ENCODE data around the gene ZNF764. TPM values are rescaled to one million over a fixed set of nuclear protein-coding genes. Genes with fewer than 3 reads are reported as not detected.
A peak's percentile ranks its signal among the peaks of the same experiment; 100 is the strongest.
"Not testable (repeated sequence)": the region's sequence is repeated elsewhere in the genome, so short reads cannot be mapped to it uniquely, and the experiment has no call there.

Gene ZNF764
- total RNA-seq, 4 donors from 2014 or later, result 8.3 to 12.0 (median 10.3) TPM

GRCh38 chr16:30539000-30539964 is 18.9 kb downstream of the ZNF764 start:
- intact Hi-C loops (cut with DNase I; ENCODE audit: low total_unique reads), result no loop called here
- TF ChIP-seq, protein P1, sequence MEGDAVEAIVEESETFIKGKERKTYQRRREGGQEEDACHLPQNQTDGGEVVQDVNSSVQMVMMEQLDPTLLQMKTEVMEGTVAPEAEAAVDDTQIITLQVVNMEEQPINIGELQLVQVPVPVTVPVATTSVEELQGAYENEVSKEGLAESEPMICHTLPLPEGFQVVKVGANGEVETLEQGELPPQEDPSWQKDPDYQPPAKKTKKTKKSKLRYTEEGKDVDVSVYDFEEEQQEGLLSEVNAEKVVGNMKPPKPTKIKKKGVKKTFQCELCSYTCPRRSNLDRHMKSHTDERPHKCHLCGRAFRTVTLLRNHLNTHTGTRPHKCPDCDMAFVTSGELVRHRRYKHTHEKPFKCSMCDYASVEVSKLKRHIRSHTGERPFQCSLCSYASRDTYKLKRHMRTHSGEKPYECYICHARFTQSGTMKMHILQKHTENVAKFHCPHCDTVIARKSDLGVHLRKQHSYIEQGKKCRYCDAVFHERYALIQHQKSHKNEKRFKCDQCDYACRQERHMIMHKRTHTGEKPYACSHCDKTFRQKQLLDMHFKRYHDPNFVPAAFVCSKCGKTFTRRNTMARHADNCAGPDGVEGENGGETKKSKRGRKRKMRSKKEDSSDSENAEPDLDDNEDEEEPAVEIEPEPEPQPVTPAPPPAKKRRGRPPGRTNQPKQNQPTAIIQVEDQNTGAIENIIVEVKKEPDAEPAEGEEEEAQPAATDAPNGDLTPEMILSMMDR (IDR thresholded peaks at IDR 0.05), result no peak
- TF ChIP-seq POLR2A (IDR thresholded peaks at IDR 0.05), result no peak
- DNase-seq (ENCODE audit: low spot score in 2 of 2), result no peak
- H3K4me3 ChIP-seq (ENCODE audit: low read depth, poor library complexity, severe bottlenecking), result no peak overlapping the region
- 86 to 88% methylated on average over 8 of the region's 8 CpGs for WGBS, 2 donors

- 91 to 92% methylated on average over 13 of the region's 13 CpGs for WGBS, 2 donors
- DNase-seq (ENCODE audit: low spot score in 2 of 2); H3K4me3 ChIP-seq (ENCODE audit: low read depth, poor library complexity, severe bottlenecking); intact Hi-C loops (cut with DNase I; ENCODE audit: low total_unique reads): not testable (repeated sequence)
These were observed 21.7 kb downstream of the ZNF764 start for GRCh38 chr16:30536391-30537024.

- WGBS, 2 donors, result 24 to 25% methylated on average over 12 of the region's 12 CpGs
- TF ChIP-seq, protein P1 (IDR thresholded peaks at IDR 0.05), result no peak
- no peak for TF ChIP-seq POLR2A (IDR thresholded peaks at IDR 0.05)
- intact Hi-C loops (cut with DNase I; ENCODE audit: low total_unique reads), result no loop called here
- H3K4me3 ChIP-seq (ENCODE audit: low read depth, poor library complexity, severe bottlenecking), result no peak overlapping the region
- DNase-seq (ENCODE audit: low spot score in 2 of 2), result peak; percentile 73 to 95
These were observed 22.4 kb downstream of the ZNF764 start for GRCh38 chr16:30535777-30536190.

DNA sequence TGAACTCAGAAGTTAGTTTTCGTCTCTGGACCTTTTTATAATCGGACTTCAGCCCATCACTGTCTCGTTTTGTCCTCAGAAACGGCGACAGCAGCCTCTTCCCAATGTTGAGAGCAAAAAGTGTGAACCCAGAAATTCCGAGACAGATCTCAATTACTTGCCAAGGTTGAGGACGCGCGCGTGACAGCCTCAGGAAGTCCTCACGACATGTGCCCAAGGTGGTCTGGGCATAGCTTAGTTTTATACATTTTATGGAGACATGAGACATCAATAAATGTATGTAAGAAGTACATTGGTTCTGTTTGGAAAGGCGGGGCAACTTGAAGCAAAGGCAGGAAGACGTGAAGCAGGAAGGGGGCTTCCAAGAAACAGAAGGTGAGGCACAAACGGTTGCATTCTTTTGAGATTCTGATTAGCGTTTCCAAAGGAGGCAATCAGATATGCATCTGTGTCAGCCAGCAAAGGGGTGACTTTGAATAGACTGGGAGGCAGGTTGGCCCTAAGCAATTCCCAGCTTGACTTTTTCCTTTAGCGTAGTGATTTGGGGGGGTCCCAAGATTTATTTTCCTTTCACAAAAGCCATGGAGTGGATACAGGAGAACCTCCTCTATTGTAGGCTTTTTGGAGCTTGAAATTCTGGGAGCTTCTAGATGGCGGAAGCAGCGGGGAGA is 22.9 kb downstream of the ZNF764 start:
- peak overlapping the region; percentile 56 for H3K4me3 ChIP-seq (ENCODE audit: low read depth, poor library complexity, severe bottlenecking)
- no peak for DNase-seq (ENCODE audit: low spot score in 2 of 2)
- 2% methylated on average over 18 of the region's 18 CpGs for WGBS, 2 donors
- intact Hi-C loops (cut with DNase I; ENCODE audit: low total_unique reads), result no loop called here
- TF ChIP-seq, protein P1 (IDR thresholded peaks at IDR 0.05), result no peak
- TF ChIP-seq POLR2A (IDR thresholded peaks at IDR 0.05), result no peak

DNA sequence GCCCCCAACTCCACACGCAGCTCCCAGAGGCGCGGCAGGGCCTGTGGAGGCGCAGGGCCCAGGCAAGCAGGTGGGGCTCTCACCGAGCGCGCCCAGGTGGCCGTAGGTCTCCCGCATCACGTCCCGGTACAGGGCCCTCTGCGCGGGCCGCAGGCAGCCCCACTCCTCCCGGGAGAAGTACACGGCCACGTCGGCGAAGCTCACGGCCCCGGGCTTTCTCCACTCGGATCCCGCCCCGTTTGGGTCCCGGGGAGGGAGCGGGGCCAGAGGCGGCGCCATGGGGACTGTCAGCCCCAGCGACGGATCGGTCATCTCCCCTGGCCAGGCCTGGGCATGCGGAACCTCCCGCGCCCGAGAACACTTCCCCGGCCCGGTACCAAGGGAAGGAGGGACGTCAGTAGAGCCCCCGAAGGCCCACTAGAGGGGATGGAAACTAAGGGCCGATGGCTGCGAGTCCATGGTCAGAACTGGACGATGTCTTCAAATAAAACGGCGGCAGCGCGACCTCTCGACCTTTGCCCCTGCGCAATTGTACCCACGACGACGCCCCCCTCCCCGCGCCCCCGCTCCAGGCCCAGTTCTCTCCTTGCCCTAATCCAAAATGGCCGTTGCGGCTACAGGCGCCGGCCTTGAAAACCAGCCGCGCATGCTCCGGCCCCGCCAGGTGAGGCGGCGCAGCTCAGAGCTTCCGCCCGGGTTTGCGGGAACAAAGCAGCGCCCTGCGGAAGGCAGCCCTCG is 23.6 kb downstream of the ZNF764 start, which contains the start of gene ZNF747:
ZNF747 (minus strand) TSS at position 491 of the 738 bp plus-strand sequence; CDS start at position 312, 179 bp downstream.
- DNase-seq (ENCODE audit: low spot score in 2 of 2), result peak; percentile 91 to 99
- 0% methylated on average over 20 to 44 of the region's 70 CpGs for WGBS, 2 donors
- peak within 1 kb of the TSS; percentile 56 for H3K4me3 ChIP-seq (ENCODE audit: low read depth, poor library complexity, severe bottlenecking)
- TF ChIP-seq, protein P1 (IDR thresholded peaks at IDR 0.05), result no peak
- no peak for TF ChIP-seq POLR2A (IDR thresholded peaks at IDR 0.05)
- intact Hi-C loops (cut with DNase I; ENCODE audit: low total_unique reads), result no loop called here

Data from lower leg skin (tissue), 4 donors.